HepG2 (cell line): Measurements from ENCODE around the gene EPHX1. TPM values are rescaled to one million over a fixed set of nuclear protein-coding genes. Genes with fewer than 3 reads are reported as not detected.

Source experiments
- ARNT2 ChIP-seq: sonication (generic); formaldehyde crosslinking; IDR thresholded peaks from 2 replicates; pipeline ENCODE4 v1.8.0; 2022; ENCODE audit warnings: mild to moderate bottlenecking, low read depth, missing genetic modification reagents, moderate library complexity
- ELF3 ChIP-seq: IDR thresholded peaks from 2 replicates; pipeline ENCODE4 v1.6.1; 2016; ENCODE audit warnings: missing genetic modification reagents, missing compliant biosample characterization
- GABPB1 ChIP-seq: IDR thresholded peaks from 2 replicates; pipeline ENCODE4 v1.6.1; 2016; ENCODE audit warnings: mild to moderate bottlenecking, missing genetic modification reagents, moderate library complexity, missing compliant biosample characterization
- HNRNPH1 ChIP-seq: fragments of 200-400 bp; formaldehyde crosslinking; optimal IDR thresholded peaks from 2 replicates; pipeline ENCODE3; 2017; ENCODE audit warnings: mild to moderate bottlenecking, low read depth, low read length
- NFYB ChIP-seq: sonication (generic); formaldehyde crosslinking; IDR thresholded peaks from 2 replicates; pipeline ENCODE4 v1.4.0; 2020; ENCODE audit warnings: missing genetic modification reagents
- PAWR ChIP-seq: sonication (generic); formaldehyde crosslinking; IDR thresholded peaks from 2 replicates; pipeline ENCODE4 v1.4.0; 2020; ENCODE audit warnings: missing genetic modification reagents, mild to moderate bottlenecking, borderline replicate concordance
- SETDB1 ChIP-seq: sonication (generic); formaldehyde crosslinking; IDR thresholded peaks from 2 replicates; pipeline ENCODE4 v1.5.1; 2020; ENCODE audit warnings: missing genetic modification reagents, mild to moderate bottlenecking, borderline replicate concordance
- SPEN ChIP-seq: sonication (generic); formaldehyde crosslinking; IDR thresholded peaks from 2 replicates; pipeline ENCODE4 v1.5.1; 2020; ENCODE audit warnings: low read depth, mild to moderate bottlenecking, missing genetic modification reagents
- SYNCRIP ChIP-seq: fragments of 200-400 bp; formaldehyde crosslinking; IDR thresholded peaks from 2 replicates; pipeline ENCODE4 v1.6.1; 2018; ENCODE audit warnings: mild to moderate bottlenecking, low read depth, low read length; ENCODE audit not compliant: insufficient read depth
- THAP7 ChIP-seq: sonication (generic); formaldehyde crosslinking; IDR thresholded peaks from 2 replicates; pipeline ENCODE4 v1.8.1; 2023; ENCODE audit warnings: mild to moderate bottlenecking, missing genetic modification reagents
- ZHX2 ChIP-seq, 2 experiments: sonication (generic) in 1 of 2; formaldehyde crosslinking in 1 of 2; IDR thresholded peaks; 2 replicates each; pipeline versions ENCODE4 v1.6.1 to v1.9.0; 2014 to 2022; ENCODE audit warnings: antibody characterized with exemption in 1 of 2, borderline replicate concordance in 1 of 2, inconsistent platforms in 1 of 2, low read depth in 1 of 2, missing genetic modification reagents in 1 of 2
- ZKSCAN1 ChIP-seq: fragments of 150-350 bp; IDR thresholded peaks from 2 replicates; pipeline ENCODE4 v1.6.1; 2014; ENCODE audit warnings: low read length
- ZNF10 ChIP-seq: sonication (generic); formaldehyde crosslinking; IDR thresholded peaks from 2 replicates; pipeline ENCODE4 v1.4.0; 2020; ENCODE audit warnings: mild to moderate bottlenecking, low read depth, missing genetic modification reagents, borderline replicate concordance
- ZNF256 ChIP-seq: sonication (generic); formaldehyde crosslinking; conservative IDR thresholded peaks from 2 replicates; pipeline ENCODE4 v1.4.0; 2020; ENCODE audit warnings: missing genetic modification reagents
- ZNF3 ChIP-seq: IDR thresholded peaks from 2 replicates; pipeline ENCODE4 v1.7.0; 2017; ENCODE audit warnings: inconsistent platforms
- ZNF331 ChIP-seq: sonication (generic); formaldehyde crosslinking; IDR thresholded peaks from 2 replicates; pipeline ENCODE4 v1.4.0; 2020; ENCODE audit warnings: missing genetic modification reagents
- ZNF512B ChIP-seq: sonication (generic); formaldehyde crosslinking; IDR thresholded peaks from 2 replicates; pipeline ENCODE4 v1.5.1; 2020; ENCODE audit warnings: missing genetic modification reagents, mild to moderate bottlenecking, borderline replicate concordance
- ZNF775 ChIP-seq: sonication (generic); formaldehyde crosslinking; IDR thresholded peaks from 2 replicates; pipeline ENCODE4 v1.4.0; 2020; ENCODE audit warnings: missing genetic modification reagents, mild to moderate bottlenecking, moderate library complexity, borderline replicate concordance
- polyA plus RNA-seq, 8 experiments: library from polyadenylated mRNA; depleted of rRNA in 3 of 8; stranded (reverse) in 7 of 8; unstranded in 1 of 8; fragments of >200 nt; fragmentation: Illumina TruSeq in 4 of 8; extraction: Trizol in 4 of 8; gene quantifications; 2 replicates each; pipeline versions ENCODE4 v1.2.1 to v1.2.3, GENCODE V29; 2011 to 2016; ENCODE audit warnings: low read depth in 4 of 8, missing spikeins in 1 of 8, mixed read lengths in 1 of 8; ENCODE audit not compliant: insufficient read depth in 1 of 8
- total RNA-seq, 5 experiments: library from RNA; depleted of rRNA; stranded (reverse); fragments of >200 nt; fragmentation: Illumina TruSeq; extraction: Trizol; gene quantifications; 2 replicates each; pipeline ENCODE4 v1.2.3, GENCODE V29; 2016; ENCODE audit warnings: low read depth in 1 of 5

The EPHX1 gene
- total and polyA plus RNA-seq, 2 of the 13 experiments (the other 11 are each of a cell fraction or from before 2014, with no cell fraction given): 27.7 to 36.5 TPM

- TF ChIP-seq ZNF256: no peak
- no peak for TF ChIP-seq HNRNPH1
- TF ChIP-seq ZNF3 (CRISPR knock-in tag): no peak
- TF ChIP-seq ZNF512B: no peak
- TF ChIP-seq ZNF10 (CRISPR knock-in tag): no peak
- TF ChIP-seq ZNF331 (CRISPR knock-in tag): peak; percentile 45; the same call in 1 of the 2 replicates
- peak; percentile 80 for TF ChIP-seq ELF3 (CRISPR knock-in tag)
- no peak for TF ChIP-seq PAWR
- 0 out of 2 replicates have a peak, but pooled peaks have one; percentile 9 for TF ChIP-seq NFYB (CRISPR knock-in tag)
- TF ChIP-seq ARNT2 (CRISPR knock-in tag): peak; percentile 68; the same call in 1 of the 2 replicates
- TF ChIP-seq SYNCRIP: no peak
- no peak for TF ChIP-seq ZKSCAN1
- no peak for TF ChIP-seq ZNF775
- no peak for TF ChIP-seq THAP7 (CRISPR knock-in tag)
- no peak for TF ChIP-seq ZHX2 (IDR thresholded peaks at IDR 0.05; ENCODE audit: low read depth)
- no peak for TF ChIP-seq ZHX2 (CRISPR knock-in tag; IDR thresholded peaks at IDR 0.05; ENCODE audit: borderline replicate concordance)
- TF ChIP-seq SPEN (CRISPR knock-in tag): peak; percentile 40; the same call in 1 of the 2 replicates
- TF ChIP-seq GABPB1 (CRISPR knock-in tag): no peak; the same call in 1 of the 2 replicates
- no peak for TF ChIP-seq SETDB1 (CRISPR knock-in tag)
Observed at GRCh38 chr1:225767634-225768540, 42.0 kb upstream of the EPHX1 start (continued).
